Activated T-cell treated with anti-CD3 and anti-CD28 coated beads, Interleukin-2, amount 50 U/mL, for 72 hours (primary cell): ENCODE results near the gene PCBP3. TPM values are rescaled to one million over a fixed set of nuclear protein-coding genes. Genes with fewer than 3 reads are reported as not detected.
A peak's percentile ranks its signal among the peaks of the same experiment; 100 is the strongest.

Experiments used
- ATAC-seq, 2 donors: fragments of 150-1000 bp; cut with Tn5 transposase; replicated peaks in 1 of 2; 2 replicates each; pipeline ENCODE4 v1.10.0; 2021; ENCODE audit warnings: moderate library complexity in 2 of 2, mild to moderate bottlenecking in 1 of 2
- DNase-seq, 2 donors: peaks; one replicate each; pipeline ENCODE4 v3.0.0; 2021 to 2022; ENCODE audit warnings: mixed read lengths in 1 of 2
- H3K27ac Mint-ChIP-seq: one replicate; pipeline ENCODE4 v1.8.0; 2022; ENCODE audit warnings: mild to moderate bottlenecking, moderate library complexity, mixed read lengths
- H3K27me3 Mint-ChIP-seq: one replicate; pipeline ENCODE4 v1.8.0; 2022; ENCODE audit warnings: low read depth, mixed read lengths
- H3K36me3 Mint-ChIP-seq, 2 donors: one replicate each; pipeline ENCODE4 v1.8.0; 2022; ENCODE audit warnings: mixed read lengths in 2 of 2, mild to moderate bottlenecking in 1 of 2; ENCODE audit not compliant: insufficient read depth in 2 of 2
- H3K4me1 Mint-ChIP-seq: one replicate; pipeline ENCODE4 v1.8.0; 2022; ENCODE audit warnings: low read depth, mixed read lengths
- H3K4me3 Mint-ChIP-seq, 2 donors: one replicate each; pipeline ENCODE4 v1.8.0; 2022; ENCODE audit warnings: mild to moderate bottlenecking in 2 of 2, mixed read lengths in 2 of 2, moderate library complexity in 2 of 2
- H3K9me3 Mint-ChIP-seq, 2 donors: one replicate each; pipeline ENCODE4 v1.8.0; 2022; ENCODE audit warnings: mixed read lengths in 2 of 2
- total RNA-seq, 2 donors: library from RNA; stranded (reverse); gene quantifications; one replicate each; pipeline ENCODE4 v1.2.3, GENCODE V29; 2022

Gene PCBP3
- total RNA-seq, 2 donors from 2014 or later: 20.2 to 24.1 TPM

DNA sequence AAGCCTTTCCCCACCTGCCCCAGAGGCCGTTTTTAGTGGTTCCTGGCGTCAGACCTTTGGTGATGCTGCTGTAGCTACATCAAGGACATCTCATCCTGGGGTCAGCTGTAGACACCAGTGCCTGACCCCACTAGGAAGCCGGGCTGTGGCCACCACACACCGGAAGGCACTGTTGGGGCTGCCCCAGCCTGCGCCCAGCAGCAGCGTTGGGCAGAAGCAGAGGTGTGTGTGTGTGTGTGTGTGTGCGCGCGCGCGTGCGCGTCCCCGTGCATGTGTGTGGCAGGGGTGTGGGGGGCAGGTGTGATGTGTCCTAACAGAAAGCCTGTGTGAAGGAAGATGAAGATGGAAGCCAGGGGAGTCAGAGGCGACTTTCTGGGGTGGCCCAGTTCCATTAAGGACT, 276.1 kb downstream of the PCBP3 start:
- DNase-seq (no peak), ATAC-seq (no peak)
- Mint-ChIP-seq H3K27ac (no peak overlapping the region), H3K4me1 (peaks cover 14% of the 10 kb centered on the region), H3K4me3 (no peak overlapping the region), H3K9me3 (no peaks in the 10 kb centered on the region), H3K27me3 (no peaks in the 10 kb centered on the region), H3K36me3 (peaks cover 0 to 2% of the 10 kb centered on the region in 2 donors)

GRCh38 chr21:45920824-45921600, 277.5 kb downstream of the PCBP3 start:
- H3K9me3 Mint-ChIP-seq: no peaks in the 10 kb centered on the region
- no peak overlapping the region for H3K4me3 Mint-ChIP-seq
- ATAC-seq (no peak), DNase-seq (no peak)
- no peak overlapping the region for H3K27ac Mint-ChIP-seq
- H3K4me1 Mint-ChIP-seq: peaks cover 14% of the 10 kb centered on the region
- H3K27me3 Mint-ChIP-seq: no peaks in the 10 kb centered on the region
- peaks cover 0 to 2% of the 10 kb centered on the region in 2 donors for H3K36me3 Mint-ChIP-seq

- ATAC-seq (no peak), DNase-seq (no peak)
- no peak overlapping the region for H3K4me3 Mint-ChIP-seq
- peaks cover 0 to 2% of the 10 kb centered on the region in 2 donors for H3K36me3 Mint-ChIP-seq
- peaks cover 14% of the 10 kb centered on the region for H3K4me1 Mint-ChIP-seq
- H3K27me3 Mint-ChIP-seq: no peaks in the 10 kb centered on the region
- no peak overlapping the region for H3K27ac Mint-ChIP-seq
- H3K9me3 Mint-ChIP-seq: no peaks in the 10 kb centered on the region
Observed at GRCh38 chr21:45921917-45922316, 278.4 kb downstream of the PCBP3 start.

- H3K27ac Mint-ChIP-seq: no peak overlapping the region
- H3K9me3 Mint-ChIP-seq: no peaks in the 10 kb centered on the region
- ATAC-seq (no peak), DNase-seq (no peak)
- H3K27me3 Mint-ChIP-seq: no peaks in the 10 kb centered on the region
- H3K4me1 Mint-ChIP-seq: peaks cover 14% of the 10 kb centered on the region
- H3K4me3 Mint-ChIP-seq: no peak overlapping the region
- H3K36me3 Mint-ChIP-seq: peaks cover 0 to 2% of the 10 kb centered on the region in 2 donors
Observed at GRCh38 chr21:45922648-45923047, 279.1 kb downstream of the PCBP3 start.

GRCh38 chr21:45923146-45923545, 279.6 kb downstream of the PCBP3 start:
- H3K9me3 Mint-ChIP-seq: no peaks in the 10 kb centered on the region
- ATAC-seq (peak; percentile 45 to 65), DNase-seq (peak; percentile 51 to 68)
- H3K27me3 Mint-ChIP-seq: no peaks in the 10 kb centered on the region
- peaks cover 0 to 2% of the 10 kb centered on the region in 2 donors for H3K36me3 Mint-ChIP-seq
- H3K27ac Mint-ChIP-seq: no peak overlapping the region
- no peak overlapping the region for H3K4me3 Mint-ChIP-seq
- H3K4me1 Mint-ChIP-seq: peaks cover 14% of the 10 kb centered on the region

DNA sequence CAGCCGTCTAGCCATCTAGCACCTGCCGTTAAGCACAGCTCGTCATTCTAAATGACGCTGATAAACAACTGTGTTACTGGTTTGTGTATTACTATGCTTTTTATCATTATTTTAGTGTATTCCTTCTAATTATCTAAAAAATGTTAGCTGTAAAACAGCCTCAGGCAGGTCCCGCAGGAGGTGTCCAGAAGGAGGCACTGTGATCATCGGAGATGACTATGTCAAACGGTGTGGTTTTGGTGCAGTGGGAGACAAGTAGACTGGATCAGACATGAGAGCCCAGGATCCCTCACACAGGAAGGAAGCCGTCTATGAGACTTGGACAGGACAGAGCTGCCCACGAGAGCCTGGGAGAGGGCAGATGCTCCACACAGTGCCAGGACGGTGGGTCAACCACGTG, 282.8 kb downstream of the PCBP3 start:
- Mint-ChIP-seq H3K27ac (no peak overlapping the region), H3K27me3 (no peaks in the 10 kb centered on the region), H3K36me3 (peaks cover 0 to 2% of the 10 kb centered on the region in 2 donors), H3K4me3 (no peak overlapping the region), H3K4me1 (peaks cover 14% of the 10 kb centered on the region), H3K9me3 (no peaks in the 10 kb centered on the region)
- DNase-seq (no peak), ATAC-seq (no peak)

GRCh38 chr21:45927032-45927431, 283.5 kb downstream of the PCBP3 start:
- Mint-ChIP-seq H3K4me1 (peaks cover 16% of the 10 kb centered on the region), H3K9me3 (no peaks in the 10 kb centered on the region), H3K27me3 (no peaks in the 10 kb centered on the region), H3K4me3 (no peak overlapping the region), H3K27ac (no peak overlapping the region), H3K36me3 (peaks cover 2 to 4% of the 10 kb centered on the region in 2 donors)
- no peak for DNase-seq
- no peak for ATAC-seq

DNA sequence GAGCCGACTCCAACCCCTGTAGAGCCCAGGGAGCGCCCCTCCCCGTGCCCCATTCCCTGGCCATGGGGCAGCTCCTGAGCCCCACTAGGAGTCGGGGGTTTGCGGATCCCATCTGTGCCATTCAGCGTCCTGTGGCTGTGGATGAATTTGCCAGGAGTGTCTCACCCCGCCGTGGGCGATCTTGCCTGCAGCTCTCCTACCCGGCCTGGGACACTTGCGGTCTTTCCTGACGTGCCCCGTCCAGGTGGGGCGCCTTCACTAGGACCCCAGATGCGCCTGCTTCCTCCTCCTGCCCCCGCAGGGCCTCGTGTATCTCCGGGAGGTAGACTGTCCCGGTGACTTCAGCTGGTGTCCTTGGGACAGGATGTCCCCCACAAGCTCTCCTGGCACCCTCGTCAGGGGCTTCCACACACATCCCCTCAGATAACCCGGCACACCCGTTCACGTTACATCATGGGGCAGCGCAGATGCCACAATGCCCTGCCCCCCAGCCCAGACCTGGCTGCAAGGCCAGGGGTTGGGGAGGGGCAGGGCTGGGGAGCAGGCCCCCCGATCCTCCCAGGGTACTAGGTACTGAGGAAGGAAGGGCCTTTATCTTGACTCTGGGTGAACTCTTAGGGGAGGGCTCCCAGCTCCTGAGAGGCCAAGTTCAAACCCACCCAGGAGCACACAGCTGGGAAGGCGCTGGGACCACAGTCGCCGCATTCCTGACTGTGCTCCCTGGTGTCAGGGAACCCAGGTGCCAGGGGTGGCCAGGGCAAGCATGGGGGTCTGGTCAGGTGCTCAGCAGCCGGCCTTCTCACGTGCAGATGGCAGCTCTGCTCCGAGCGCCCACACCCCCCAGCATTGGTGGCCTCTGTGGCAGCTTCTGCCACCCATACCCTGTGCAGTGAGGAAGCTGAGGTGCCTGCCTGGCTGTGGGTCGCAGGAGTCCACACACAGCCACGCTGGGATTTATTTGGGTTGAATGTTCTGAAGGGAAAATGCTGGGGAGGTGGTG, 284.6 kb downstream of the PCBP3 start:
- H3K36me3 Mint-ChIP-seq: peaks cover 0 to 5% of the 10 kb centered on the region in 2 donors
- H3K27me3 Mint-ChIP-seq: no peaks in the 10 kb centered on the region
- H3K27ac Mint-ChIP-seq: no peak overlapping the region
- peaks cover 19% of the 10 kb centered on the region for H3K4me1 Mint-ChIP-seq
- H3K4me3 Mint-ChIP-seq: no peak overlapping the region
- ATAC-seq (no peak), DNase-seq (no peak)
- peaks cover 0 to 3% of the 10 kb centered on the region in 2 donors for H3K9me3 Mint-ChIP-seq

- peaks cover 0 to 5% of the 10 kb centered on the region in 2 donors for H3K36me3 Mint-ChIP-seq
- no peak overlapping the region for H3K4me3 Mint-ChIP-seq
- H3K4me1 Mint-ChIP-seq: peaks cover 22% of the 10 kb centered on the region
- no peak for DNase-seq
- no peaks in the 10 kb centered on the region for H3K27me3 Mint-ChIP-seq
- ATAC-seq: no peak
- no peak overlapping the region for H3K27ac Mint-ChIP-seq
- H3K9me3 Mint-ChIP-seq: peaks cover 0 to 3% of the 10 kb centered on the region in 2 donors
Observed at GRCh38 chr21:45929449-45929848, 285.9 kb downstream of the PCBP3 start.

- peaks cover 0 to 3% of the 10 kb centered on the region in 2 donors for H3K9me3 Mint-ChIP-seq
- H3K27me3 Mint-ChIP-seq: no peaks in the 10 kb centered on the region
- H3K36me3 Mint-ChIP-seq: peaks cover 0 to 5% of the 10 kb centered on the region in 2 donors
- H3K27ac Mint-ChIP-seq: no peak overlapping the region
- peaks cover 22% of the 10 kb centered on the region for H3K4me1 Mint-ChIP-seq
- ATAC-seq (no peak), DNase-seq (no peak)
- H3K4me3 Mint-ChIP-seq: no peak overlapping the region
Observed at GRCh38 chr21:45930231-45930760, 286.8 kb downstream of the PCBP3 start.

DNA sequence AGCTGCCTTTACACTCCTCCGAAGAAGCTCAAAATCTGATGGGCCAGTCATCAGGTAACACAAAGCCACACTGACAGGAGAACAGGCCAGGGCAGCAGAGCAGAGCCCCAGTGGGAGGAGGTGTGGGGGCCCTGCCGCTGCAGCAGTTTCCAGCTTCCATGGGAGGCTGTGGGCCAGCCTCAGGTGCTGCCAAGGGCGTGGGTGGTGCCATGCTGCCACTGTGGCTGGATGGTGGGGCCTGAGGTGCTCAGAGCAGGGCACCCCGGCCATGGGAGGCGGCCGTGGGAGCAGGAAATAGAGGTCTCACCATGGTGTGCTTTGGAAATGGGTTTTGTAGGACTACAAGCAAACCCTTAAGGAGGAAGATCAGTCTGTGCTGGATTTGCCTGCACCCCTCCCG, 287.3 kb downstream of the PCBP3 start:
- DNase-seq (no peak), ATAC-seq (no peak)
- Mint-ChIP-seq H3K4me3 (no peak overlapping the region), H3K27ac (no peak overlapping the region), H3K27me3 (no peaks in the 10 kb centered on the region), H3K9me3 (peaks cover 0 to 3% of the 10 kb centered on the region in 2 donors), H3K36me3 (peaks cover 0 to 5% of the 10 kb centered on the region in 2 donors), H3K4me1 (peaks cover 22% of the 10 kb centered on the region)

GRCh38 chr21:45931397-45931969, 288.0 kb downstream of the PCBP3 start:
- Mint-ChIP-seq H3K4me1 (peaks cover 22% of the 10 kb centered on the region), H3K9me3 (peaks cover 0 to 3% of the 10 kb centered on the region in 2 donors), H3K27me3 (no peaks in the 10 kb centered on the region), H3K27ac (peak overlapping the region; percentile 76), H3K4me3 (no peak overlapping the region), H3K36me3 (peaks cover 0 to 5% of the 10 kb centered on the region in 2 donors)
- peak; percentile 47 to 62 for ATAC-seq
- peak; percentile 26 to 53 for DNase-seq
